ENCODE data around the gene MPP7. TPM values are rescaled to one million over a fixed set of nuclear protein-coding genes. Genes with fewer than 3 reads are reported as not detected.

Gene MPP7
- total and polyA plus RNA-seq, 2 of the 8 experiments (the other 6 are each of a cell fraction or from before 2014, with no cell fraction given) = 1.9 to 9.3 TPM

DNA sequence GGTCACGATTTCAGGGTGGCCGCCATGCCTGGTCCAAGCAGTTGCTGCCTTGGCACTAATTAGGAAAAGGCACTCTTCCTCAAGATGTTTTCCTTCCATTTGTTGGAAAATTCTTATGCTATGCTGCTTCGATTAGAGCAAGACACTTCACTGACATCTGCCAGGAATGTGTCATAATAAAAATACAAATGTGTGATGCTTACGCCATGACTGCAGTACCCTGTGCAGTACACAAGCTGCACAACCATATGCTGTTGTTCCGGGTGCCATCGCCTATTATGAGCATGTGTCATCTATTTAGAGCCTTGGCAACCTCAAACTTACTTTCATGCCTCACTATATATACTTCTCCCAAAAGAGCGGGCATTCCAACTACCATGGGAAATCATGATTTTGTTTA, 14.9 kb upstream of the MPP7 start (continued):
- TF ChIP-seq, protein P1, sequence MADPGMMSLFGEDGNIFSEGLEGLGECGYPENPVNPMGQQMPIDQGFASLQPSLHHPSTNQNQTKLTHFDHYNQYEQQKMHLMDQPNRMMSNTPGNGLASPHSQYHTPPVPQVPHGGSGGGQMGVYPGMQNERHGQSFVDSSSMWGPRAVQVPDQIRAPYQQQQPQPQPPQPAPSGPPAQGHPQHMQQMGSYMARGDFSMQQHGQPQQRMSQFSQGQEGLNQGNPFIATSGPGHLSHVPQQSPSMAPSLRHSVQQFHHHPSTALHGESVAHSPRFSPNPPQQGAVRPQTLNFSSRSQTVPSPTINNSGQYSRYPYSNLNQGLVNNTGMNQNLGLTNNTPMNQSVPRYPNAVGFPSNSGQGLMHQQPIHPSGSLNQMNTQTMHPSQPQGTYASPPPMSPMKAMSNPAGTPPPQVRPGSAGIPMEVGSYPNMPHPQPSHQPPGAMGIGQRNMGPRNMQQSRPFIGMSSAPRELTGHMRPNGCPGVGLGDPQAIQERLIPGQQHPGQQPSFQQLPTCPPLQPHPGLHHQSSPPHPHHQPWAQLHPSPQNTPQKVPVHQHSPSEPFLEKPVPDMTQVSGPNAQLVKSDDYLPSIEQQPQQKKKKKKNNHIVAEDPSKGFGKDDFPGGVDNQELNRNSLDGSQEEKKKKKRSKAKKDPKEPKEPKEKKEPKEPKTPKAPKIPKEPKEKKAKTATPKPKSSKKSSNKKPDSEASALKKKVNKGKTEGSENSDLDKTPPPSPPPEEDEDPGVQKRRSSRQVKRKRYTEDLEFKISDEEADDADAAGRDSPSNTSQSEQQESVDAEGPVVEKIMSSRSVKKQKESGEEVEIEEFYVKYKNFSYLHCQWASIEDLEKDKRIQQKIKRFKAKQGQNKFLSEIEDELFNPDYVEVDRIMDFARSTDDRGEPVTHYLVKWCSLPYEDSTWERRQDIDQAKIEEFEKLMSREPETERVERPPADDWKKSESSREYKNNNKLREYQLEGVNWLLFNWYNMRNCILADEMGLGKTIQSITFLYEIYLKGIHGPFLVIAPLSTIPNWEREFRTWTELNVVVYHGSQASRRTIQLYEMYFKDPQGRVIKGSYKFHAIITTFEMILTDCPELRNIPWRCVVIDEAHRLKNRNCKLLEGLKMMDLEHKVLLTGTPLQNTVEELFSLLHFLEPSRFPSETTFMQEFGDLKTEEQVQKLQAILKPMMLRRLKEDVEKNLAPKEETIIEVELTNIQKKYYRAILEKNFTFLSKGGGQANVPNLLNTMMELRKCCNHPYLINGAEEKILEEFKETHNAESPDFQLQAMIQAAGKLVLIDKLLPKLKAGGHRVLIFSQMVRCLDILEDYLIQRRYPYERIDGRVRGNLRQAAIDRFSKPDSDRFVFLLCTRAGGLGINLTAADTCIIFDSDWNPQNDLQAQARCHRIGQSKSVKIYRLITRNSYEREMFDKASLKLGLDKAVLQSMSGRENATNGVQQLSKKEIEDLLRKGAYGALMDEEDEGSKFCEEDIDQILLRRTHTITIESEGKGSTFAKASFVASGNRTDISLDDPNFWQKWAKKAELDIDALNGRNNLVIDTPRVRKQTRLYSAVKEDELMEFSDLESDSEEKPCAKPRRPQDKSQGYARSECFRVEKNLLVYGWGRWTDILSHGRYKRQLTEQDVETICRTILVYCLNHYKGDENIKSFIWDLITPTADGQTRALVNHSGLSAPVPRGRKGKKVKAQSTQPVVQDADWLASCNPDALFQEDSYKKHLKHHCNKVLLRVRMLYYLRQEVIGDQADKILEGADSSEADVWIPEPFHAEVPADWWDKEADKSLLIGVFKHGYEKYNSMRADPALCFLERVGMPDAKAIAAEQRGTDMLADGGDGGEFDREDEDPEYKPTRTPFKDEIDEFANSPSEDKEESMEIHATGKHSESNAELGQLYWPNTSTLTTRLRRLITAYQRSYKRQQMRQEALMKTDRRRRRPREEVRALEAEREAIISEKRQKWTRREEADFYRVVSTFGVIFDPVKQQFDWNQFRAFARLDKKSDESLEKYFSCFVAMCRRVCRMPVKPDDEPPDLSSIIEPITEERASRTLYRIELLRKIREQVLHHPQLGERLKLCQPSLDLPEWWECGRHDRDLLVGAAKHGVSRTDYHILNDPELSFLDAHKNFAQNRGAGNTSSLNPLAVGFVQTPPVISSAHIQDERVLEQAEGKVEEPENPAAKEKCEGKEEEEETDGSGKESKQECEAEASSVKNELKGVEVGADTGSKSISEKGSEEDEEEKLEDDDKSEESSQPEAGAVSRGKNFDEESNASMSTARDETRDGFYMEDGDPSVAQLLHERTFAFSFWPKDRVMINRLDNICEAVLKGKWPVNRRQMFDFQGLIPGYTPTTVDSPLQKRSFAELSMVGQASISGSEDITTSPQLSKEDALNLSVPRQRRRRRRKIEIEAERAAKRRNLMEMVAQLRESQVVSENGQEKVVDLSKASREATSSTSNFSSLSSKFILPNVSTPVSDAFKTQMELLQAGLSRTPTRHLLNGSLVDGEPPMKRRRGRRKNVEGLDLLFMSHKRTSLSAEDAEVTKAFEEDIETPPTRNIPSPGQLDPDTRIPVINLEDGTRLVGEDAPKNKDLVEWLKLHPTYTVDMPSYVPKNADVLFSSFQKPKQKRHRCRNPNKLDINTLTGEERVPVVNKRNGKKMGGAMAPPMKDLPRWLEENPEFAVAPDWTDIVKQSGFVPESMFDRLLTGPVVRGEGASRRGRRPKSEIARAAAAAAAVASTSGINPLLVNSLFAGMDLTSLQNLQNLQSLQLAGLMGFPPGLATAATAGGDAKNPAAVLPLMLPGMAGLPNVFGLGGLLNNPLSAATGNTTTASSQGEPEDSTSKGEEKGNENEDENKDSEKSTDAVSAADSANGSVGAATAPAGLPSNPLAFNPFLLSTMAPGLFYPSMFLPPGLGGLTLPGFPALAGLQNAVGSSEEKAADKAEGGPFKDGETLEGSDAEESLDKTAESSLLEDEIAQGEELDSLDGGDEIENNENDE (IDR thresholded peaks at IDR 0.05; ENCODE audit: insufficient replicate concordance, low read length) = no peak
- TF ChIP-seq TEAD4 (IDR thresholded peaks at IDR 0.05; ENCODE audit: low read depth, low read length) (no peak), POLR2AphosphoS5 (IDR thresholded peaks at IDR 0.05; ENCODE audit: low read depth, low read length) (no peak), USF2 (IDR thresholded peaks at IDR 0.05; ENCODE audit: low read length) (no peak), TBP (IDR thresholded peaks at IDR 0.05; ENCODE audit: low read depth, low read length) (no peak), POLR2A (IDR thresholded peaks at IDR 0.05; ENCODE audit: control extremely low read depth in 1 of 2, low read depth in 2 of 2, low read length in 2 of 2) (no peak)

All from H1 (cell line).